GM12878 (cell line): ENCODE measurements around the gene RNF149. TPM values are rescaled to one million over a fixed set of nuclear protein-coding genes. Genes with fewer than 3 reads are reported as not detected.

ENCODE experiments used
- BCL3 ChIP-seq: IDR thresholded peaks from 2 replicates; pipeline ENCODE4 v1.6.1; 2011; ENCODE audit warnings: borderline replicate concordance, low read depth, mild to moderate bottlenecking, moderate library complexity, low read length; ENCODE audit not compliant: insufficient read depth, poor library complexity, severe bottlenecking
- CREB1 ChIP-seq: IDR thresholded peaks from 2 replicates; pipeline ENCODE4 v1.6.1; 2012; ENCODE audit warnings: low read depth, mild to moderate bottlenecking, inconsistent platforms
- DPF2 ChIP-seq: fragments of 450-650 bp; IDR thresholded peaks from 2 replicates; pipeline ENCODE4 v1.6.1; 2017; ENCODE audit warnings: mild to moderate bottlenecking
- EGR1 ChIP-seq, 2 experiments: IDR thresholded peaks; 1 replicate in 1 of 2; 2 replicates in 1 of 2; pipeline ENCODE4 v1.6.1; 2011 to 2012; ENCODE audit warnings: low read depth in 2 of 2, low read length in 2 of 2, borderline replicate concordance in 1 of 2, mild to moderate bottlenecking in 1 of 2, moderate library complexity in 1 of 2
- EP300 ChIP-seq, 2 experiments: fragments of 150-350 bp in 1 of 2; IDR thresholded peaks; 2 replicates each; pipeline ENCODE4 v1.6.1; 2011 to 2012; ENCODE audit warnings: low read depth in 2 of 2, low read length in 2 of 2, borderline replicate concordance in 1 of 2, improper control_type of control experiment in 1 of 2, inconsistent platforms in 1 of 2; ENCODE audit not compliant: control insufficient read depth in 1 of 2
- HDAC6 ChIP-seq: fragments of 200-600 bp; sonication (generic); IDR thresholded peaks from one replicate; pipeline ENCODE4 v1.8.0; 2017; ENCODE audit warnings: antibody characterized with exemption; ENCODE audit not compliant: unreplicated experiment
- HDGF ChIP-seq: fragments of 450-650 bp; IDR thresholded peaks from 2 replicates; pipeline ENCODE4 v1.6.1; 2016; ENCODE audit warnings: antibody characterized with exemption
- IKZF1 ChIP-seq: fragments of 450-650 bp; conservative IDR thresholded peaks from 2 replicates; pipeline ENCODE4 v1.6.1; 2017; ENCODE audit warnings: antibody characterized with exemption, mild to moderate bottlenecking
- IRF3 ChIP-seq: fragments of 450-650 bp; IDR thresholded peaks from 2 replicates; pipeline ENCODE4 v1.6.1; 2014; ENCODE audit warnings: mild to moderate bottlenecking
- KDM1A ChIP-seq: fragments of 200-600 bp; sonication (generic); IDR thresholded peaks from 2 replicates; pipeline ENCODE4 v1.6.1; 2016; ENCODE audit warnings: borderline replicate concordance
- KLF5 ChIP-seq: fragments of 450-650 bp; IDR thresholded peaks from 2 replicates; pipeline ENCODE4 v1.6.1; 2014; ENCODE audit warnings: mild to moderate bottlenecking; ENCODE audit not compliant: partially characterized antibody
- MEF2A ChIP-seq: IDR thresholded peaks from 2 replicates; pipeline ENCODE4 v1.6.1; 2011; ENCODE audit warnings: low read depth, mild to moderate bottlenecking, low read length, moderate library complexity; ENCODE audit not compliant: insufficient read depth
- NFXL1 ChIP-seq: fragments of 450-650 bp; IDR thresholded peaks from 2 replicates; pipeline ENCODE4 v1.6.1; 2017; ENCODE audit warnings: antibody characterized with exemption, mild to moderate bottlenecking, borderline replicate concordance
- NR2F1 ChIP-seq: fragments of 450-650 bp; conservative IDR thresholded peaks from 2 replicates; pipeline ENCODE4 v1.6.1; 2017; ENCODE audit warnings: mild to moderate bottlenecking
- POLR2AphosphoS2 ChIP-seq: IDR thresholded peaks from 2 replicates; pipeline ENCODE4 v1.6.1; 2011; ENCODE audit warnings: low read depth, mild to moderate bottlenecking, low read length, improper control_type of control experiment, moderate library complexity
- POU2F2 ChIP-seq: IDR thresholded peaks from 3 replicates; pipeline ENCODE4 v1.6.1; 2011; ENCODE audit warnings: low read depth, mild to moderate bottlenecking, low read length, borderline replicate concordance
- RAD21 ChIP-seq: IDR thresholded peaks from 2 replicates; pipeline ENCODE4 v1.6.1; 2011; ENCODE audit warnings: mild to moderate bottlenecking, low read depth, low read length, moderate library complexity; ENCODE audit not compliant: insufficient read depth
- RBBP5 ChIP-seq: fragments of 200-600 bp; sonication (generic); conservative IDR thresholded peaks from 2 replicates; pipeline ENCODE4 v1.6.1; 2016
- SMARCA5 ChIP-seq: fragments of 450-650 bp; IDR thresholded peaks from 2 replicates; pipeline ENCODE4 v1.6.1; 2017; ENCODE audit warnings: mild to moderate bottlenecking
- SP1 ChIP-seq: IDR thresholded peaks from one replicate; pipeline ENCODE4 v1.6.1; 2011; ENCODE audit warnings: low read depth, low read length
- TARDBP ChIP-seq: IDR thresholded peaks from 2 replicates; pipeline ENCODE4 v1.6.1; 2016; ENCODE audit warnings: borderline replicate concordance
- TBL1XR1 ChIP-seq: IDR thresholded peaks from 2 replicates; pipeline ENCODE4 v1.6.1; 2012; ENCODE audit warnings: low read depth, low read length, improper control_type of control experiment
- USF1 ChIP-seq: IDR thresholded peaks from 2 replicates; pipeline ENCODE4 v1.6.1; 2011; ENCODE audit warnings: borderline replicate concordance, low read depth, mild to moderate bottlenecking, moderate library complexity, mixed read lengths, low read length; ENCODE audit not compliant: insufficient read depth; ENCODE audit errors: extremely low read length
- YBX1 ChIP-seq: fragments of 450-650 bp; IDR thresholded peaks from 2 replicates; pipeline ENCODE4 v1.6.1; 2016; ENCODE audit warnings: antibody characterized with exemption
- ZNF24 ChIP-seq: fragments of 450-650 bp; IDR thresholded peaks from 2 replicates; pipeline ENCODE4 v1.6.1; 2017; ENCODE audit warnings: antibody characterized with exemption, mild to moderate bottlenecking
- ZNF592 ChIP-seq: fragments of 450-650 bp; IDR thresholded peaks from 2 replicates; pipeline ENCODE4 v1.6.1; 2017; ENCODE audit warnings: mild to moderate bottlenecking, moderate library complexity
- polyA plus RNA-seq, 11 experiments: library from polyadenylated mRNA; depleted of rRNA in 4 of 11; unstranded in 6 of 11; stranded (reverse) in 5 of 11; fragments of >200 nt; fragmentation: Nextera tagmentation in 4 of 11; fragmentation: Illumina TruSeq in 1 of 11; extraction: Ambion mirVana in 4 of 11; extraction: Trizol in 1 of 11; gene quantifications; 1 replicate in 1 of 11; 2 replicates in 10 of 11; pipeline versions ENCODE4 v1.2.1 to v1.2.3, GENCODE V29; 2011 to 2016; ENCODE audit warnings: inconsistent platforms in 2 of 11, missing spikeins in 2 of 11, low read depth in 1 of 11
- total RNA-seq, 4 experiments: library from RNA; depleted of rRNA in 3 of 4; stranded (reverse); fragments of >200 nt in 3 of 4; fragmentation: Illumina TruSeq in 1 of 4; extraction: Trizol in 1 of 4; gene quantifications; 2 replicates each; pipeline versions ENCODE4 v1.2.1 to v1.2.3, GENCODE V29; 2013 to 2021

RNF149 gene
- total and polyA plus RNA-seq, 10 of the 15 experiments (the other 5 are each of a cell fraction or from before 2014, with no cell fraction given), result 5.2 to 38.4 (median 16.3) TPM

- TF ChIP-seq BCL3 (no peak), IRF3 (no peak), RBBP5 (no peak), RAD21 (no peak), NR2F1 (0 out of 2 replicates have a peak, but pooled peaks have one; percentile 49), ZNF592 (peak; percentile 23; the same call in 1 of the 2 replicates), HDGF (no peak), TBL1XR1 (no peak), NFXL1 (no peak), POU2F2 (no peak), YBX1 (no peak), MEF2A (no peak), POLR2AphosphoS2 (no peak), SMARCA5 (0 out of 2 replicates have a peak, but pooled peaks have one; percentile 59), EP300 (IDR thresholded peaks at IDR 0.05; ENCODE audit: borderline replicate concordance in 1 of 2, control insufficient read depth in 1 of 2, low read depth in 2 of 2, low read length in 2 of 2) (no peak), KDM1A (no peak), USF1 (no peak), CREB1 (no peak), SP1 (no peak), KLF5 (peak; percentile 19), IKZF1 (no peak), TARDBP (no peak), HDAC6 (peak; percentile 65), DPF2 (no peak; the same call in 1 of the 2 replicates), EGR1 (IDR thresholded peaks at IDR 0.05; ENCODE audit: borderline replicate concordance in 1 of 2, low read depth in 2 of 2, low read length in 2 of 2) (peak in 1 of 2 experiments; percentile 28; a peak in 1 of 3 replicates), ZNF24 (no peak)
Measured at GRCh38 chr2:101307950-101308431, 510 bp downstream of the RNF149 start (continued).
